ENCODE data around the gene TASP1. TPM values are rescaled to one million over a fixed set of nuclear protein-coding genes. Genes with fewer than 3 reads are reported as not detected.

Gene TASP1
- total and polyA plus RNA-seq, 4 donors = 2.5 to 10.0 (median 4.7) TPM

Other genes with a start within 250 kb of the TASP1 start
- gene ESF1, start 146.0 kb upstream of the TASP1 start, total RNA-seq = 1 to 10 TPM; 4.9 to 6.5 TPM
- 1 to 10 TPM; 3.5 to 7.3 TPM for gene ESF1, start 146.0 kb upstream of the TASP1 start, polyA plus RNA-seq
- 10 to 100 TPM in 1 of 2 donors, 1 to 10 TPM in 1; 6.6 to 14.6 TPM for gene NDUFAF5, start 146.1 kb upstream of the TASP1 start, total RNA-seq
- gene NDUFAF5, start 146.1 kb upstream of the TASP1 start, polyA plus RNA-seq = 10 to 100 TPM; 10.0 to 15.9 TPM